ENCODE data around the gene CACNB1. TPM values are rescaled to one million over a fixed set of nuclear protein-coding genes. Genes with fewer than 3 reads are reported as not detected.

The CACNB1 gene
- 9.1 TPM for total RNA-seq
- polyA plus RNA-seq = 7.4 TPM

GRCh38 chr17:39197380-39198185 is at the start of gene CACNB1:
CACNB1 (minus strand) TSS chr17:39197669; CDS start chr17:39197495, 174 bp downstream.
- Histone ChIP-seq H3K4me1 (ENCODE audit: insufficient read depth) (no peaks in the 10 kb centered on the region), H3K4me3 (ENCODE audit: low read depth, low read length) (peak within 1 kb of the TSS; percentile 84), H3K36me3 (ENCODE audit: insufficient read depth) (peaks cover 5% of the 10 kb centered on the region), H3K27ac (ENCODE audit: low read depth) (peak within 1 kb of the TSS; percentile 33)
- DNase-seq (ENCODE audit: extremely low spot score) = no peak
- under 1% methylated on average over 54 of the region's 55 CpGs for whole genome bisulfite sequencing

- no peaks in the 10 kb centered on the region for H3K36me3 ChIP-seq (ENCODE audit: insufficient read depth)
- no peak overlapping the region for H3K4me3 ChIP-seq (ENCODE audit: low read depth, low read length)
- no peak overlapping the region for H3K27ac ChIP-seq (ENCODE audit: low read depth)
- H3K4me1 ChIP-seq (ENCODE audit: insufficient read depth) = no peaks in the 10 kb centered on the region
- no peak for DNase-seq (ENCODE audit: extremely low spot score)
- 45% methylated on average over 3 of the region's 3 CpGs for WGBS
Measured at GRCh38 chr17:39246274-39246673, 48.8 kb upstream of the CACNB1 start.

- Histone ChIP-seq H3K4me3 (ENCODE audit: low read depth, low read length) (no peak overlapping the region), H3K27ac (ENCODE audit: low read depth) (no peak overlapping the region), H3K36me3 (ENCODE audit: insufficient read depth) (no peaks in the 10 kb centered on the region), H3K4me1 (ENCODE audit: insufficient read depth) (no peaks in the 10 kb centered on the region)
- DNase-seq (ENCODE audit: extremely low spot score) = peak; percentile 75
- 41% methylated on average over 6 of the region's 6 CpGs for WGBS
Measured at GRCh38 chr17:39244600-39245570, 47.4 kb upstream of the CACNB1 start.

GRCh38 chr17:39244016-39244599 is 46.6 kb upstream of the CACNB1 start:
- no peak for DNase-seq (ENCODE audit: extremely low spot score)
- H3K4me1 ChIP-seq (ENCODE audit: insufficient read depth) = no peaks in the 10 kb centered on the region
- H3K36me3 ChIP-seq (ENCODE audit: insufficient read depth) = no peaks in the 10 kb centered on the region
- no peak overlapping the region for H3K4me3 ChIP-seq (ENCODE audit: low read depth, low read length)
- H3K27ac ChIP-seq (ENCODE audit: low read depth) = no peak overlapping the region
- WGBS = 43% methylated on average over 11 of the region's 11 CpGs

- no peak for DNase-seq (ENCODE audit: extremely low spot score)
- Histone ChIP-seq H3K27ac (ENCODE audit: low read depth) (no peak overlapping the region), H3K4me3 (ENCODE audit: low read depth, low read length) (no peak overlapping the region), H3K4me1 (ENCODE audit: insufficient read depth) (no peaks in the 10 kb centered on the region), H3K36me3 (ENCODE audit: insufficient read depth) (no peaks in the 10 kb centered on the region)
- 81% methylated on average over 8 of the region's 8 CpGs for WGBS
Measured at GRCh38 chr17:39243155-39243554, 45.7 kb upstream of the CACNB1 start.

- 86% methylated on average over 5 of the region's 5 CpGs for WGBS
- Histone ChIP-seq H3K4me3 (ENCODE audit: low read depth, low read length) (no peak overlapping the region), H3K36me3 (ENCODE audit: insufficient read depth) (no peaks in the 10 kb centered on the region), H3K27ac (ENCODE audit: low read depth) (no peak overlapping the region), H3K4me1 (ENCODE audit: insufficient read depth) (no peaks in the 10 kb centered on the region)
- no peak for DNase-seq (ENCODE audit: extremely low spot score)
Measured at GRCh38 chr17:39240631-39241030, 43.2 kb upstream of the CACNB1 start.

- no peak for DNase-seq (ENCODE audit: extremely low spot score)
- no peak overlapping the region for H3K4me3 ChIP-seq (ENCODE audit: low read depth, low read length)
- no peak overlapping the region for H3K27ac ChIP-seq (ENCODE audit: low read depth)
- no peaks in the 10 kb centered on the region for H3K36me3 ChIP-seq (ENCODE audit: insufficient read depth)
- no peaks in the 10 kb centered on the region for H3K4me1 ChIP-seq (ENCODE audit: insufficient read depth)
- 28% methylated on average over 16 of the region's 16 CpGs for WGBS
Measured at GRCh38 chr17:39239640-39240314, 42.3 kb upstream of the CACNB1 start.

- 51% methylated on average over 15 of the region's 15 CpGs for WGBS
- no peaks in the 10 kb centered on the region for H3K36me3 ChIP-seq (ENCODE audit: insufficient read depth)
- H3K4me1 ChIP-seq (ENCODE audit: insufficient read depth) = no peaks in the 10 kb centered on the region
- H3K4me3 ChIP-seq (ENCODE audit: low read depth, low read length) = no peak overlapping the region
- no peak overlapping the region for H3K27ac ChIP-seq (ENCODE audit: low read depth)
- DNase-seq (ENCODE audit: extremely low spot score) = no peak
Measured at GRCh38 chr17:39238311-39238972, 41.0 kb upstream of the CACNB1 start.

GRCh38 chr17:39237586-39237985 is 40.1 kb upstream of the CACNB1 start:
- whole genome bisulfite sequencing = 68% methylated on average over 7 of the region's 7 CpGs
- Histone ChIP-seq H3K27ac (ENCODE audit: low read depth) (no peak overlapping the region), H3K36me3 (ENCODE audit: insufficient read depth) (no peaks in the 10 kb centered on the region), H3K4me3 (ENCODE audit: low read depth, low read length) (no peak overlapping the region), H3K4me1 (ENCODE audit: insufficient read depth) (no peaks in the 10 kb centered on the region)
- no peak for DNase-seq (ENCODE audit: extremely low spot score)

GRCh38 chr17:39236981-39237441 is 39.5 kb upstream of the CACNB1 start:
- no peaks in the 10 kb centered on the region for H3K36me3 ChIP-seq (ENCODE audit: insufficient read depth)
- no peak for DNase-seq (ENCODE audit: extremely low spot score)
- no peak overlapping the region for H3K4me3 ChIP-seq (ENCODE audit: low read depth, low read length)
- H3K27ac ChIP-seq (ENCODE audit: low read depth) = no peak overlapping the region
- WGBS = 79% methylated on average over 6 of the region's 6 CpGs
- no peaks in the 10 kb centered on the region for H3K4me1 ChIP-seq (ENCODE audit: insufficient read depth)

GRCh38 chr17:39236450-39236927 is 39.0 kb upstream of the CACNB1 start:
- Histone ChIP-seq H3K27ac (ENCODE audit: low read depth) (no peak overlapping the region), H3K36me3 (ENCODE audit: insufficient read depth) (no peaks in the 10 kb centered on the region), H3K4me3 (ENCODE audit: low read depth, low read length) (no peak overlapping the region), H3K4me1 (ENCODE audit: insufficient read depth) (no peaks in the 10 kb centered on the region)
- 42% methylated on average over 5 of the region's 5 CpGs for WGBS
- no peak for DNase-seq (ENCODE audit: extremely low spot score)

GRCh38 chr17:39235555-39236449 is 38.3 kb upstream of the CACNB1 start:
- WGBS = 32% methylated on average over 18 of the region's 18 CpGs
- Histone ChIP-seq H3K4me1 (ENCODE audit: insufficient read depth) (no peaks in the 10 kb centered on the region), H3K36me3 (ENCODE audit: insufficient read depth) (no peaks in the 10 kb centered on the region), H3K27ac (ENCODE audit: low read depth) (no peak overlapping the region), H3K4me3 (ENCODE audit: low read depth, low read length) (no peak overlapping the region)
- DNase-seq (ENCODE audit: extremely low spot score) = no peak

Measured in urinary bladder (tissue), 4 donors.